Measurements from ENCODE around the gene SNCG. TPM values are rescaled to one million over a fixed set of nuclear protein-coding genes. Genes with fewer than 3 reads are reported as not detected.
"Not testable (repeated sequence)": the region's sequence is repeated elsewhere in the genome, so short reads cannot be mapped to it uniquely, and the experiment has no call there.

The SNCG gene
- total RNA-seq, 2 donors from 2014 or later, result 55.9 to 61.1 TPM

GRCh38 chr10:86999802-87000403, 41.5 kb downstream of the SNCG start:
- intact Hi-C loops (cut with DNase I), result not testable (repeated sequence)

GRCh38 chr10:87000491-87000890, 42.1 kb downstream of the SNCG start:
- intact Hi-C loops (cut with DNase I), result no loop called here
- no peak for DNase-seq (ENCODE audit: low spot score)

More at GRCh38 chr10:86999802-87000403, 41.5 kb downstream of the SNCG start:
- not testable (repeated sequence) for DNase-seq (ENCODE audit: low spot score)

- DNase-seq (ENCODE audit: low spot score); intact Hi-C loops (cut with DNase I): not testable (repeated sequence)
These were observed 48.7 kb downstream of the SNCG start for GRCh38 chr10:87007124-87007523.

GRCh38 chr10:87007674-87008073, 49.3 kb downstream of the SNCG start:
- intact Hi-C loops (cut with DNase I); DNase-seq (ENCODE audit: low spot score): not testable (repeated sequence)

- intact Hi-C loops (cut with DNase I); DNase-seq (ENCODE audit: low spot score): not testable (repeated sequence)
These were observed 49.9 kb downstream of the SNCG start for GRCh38 chr10:87008303-87008702.

- intact Hi-C loops (cut with DNase I); DNase-seq (ENCODE audit: low spot score): not testable (repeated sequence)
These were observed 50.8 kb downstream of the SNCG start for GRCh38 chr10:87009134-87009696.

Other genes starting within 250 kb of the SNCG start
- 10 to 100 TPM; 68.0 to 75.8 TPM for gene BMPR1A, start 202.0 kb upstream of the SNCG start, total RNA-seq
- gene MMRN2, start 984 bp upstream of the SNCG start, total RNA-seq, result 10 to 100 TPM; 46.6 to 57.0 TPM
- 100 to 1,000 TPM; 188 to 212 TPM for gene ADIRF, start 9.9 kb downstream of the SNCG start, total RNA-seq
- not detected for gene FAM25A, start 61.7 kb downstream of the SNCG start, total RNA-seq
- gene GLUD1, start 136.2 kb downstream of the SNCG start, total RNA-seq, result 100 to 1,000 TPM; 126 to 138 TPM
- 10 to 100 TPM; 35.1 to 35.8 TPM for gene SHLD2, start 136.6 kb downstream of the SNCG start, total RNA-seq

Measured in posterior vena cava (tissue), 2 donors.